NCI-H1092 (cell line): ENCODE results near the gene ZKSCAN5.

Experiments used
- DNase-seq: peaks from one replicate; lab custom pipeline; 2025; lab: John Stamatoyannopoulos, UW

ZKSCAN5 gene

GRCh38 chr7:99504603-99505323, at the start of gene ZKSCAN5:
Gene ZKSCAN5 (plus strand): TSS chr7:99504662. CDS start chr7:99506045, 1,383 bp downstream.
- DNase-seq, result peak; percentile 93

GRCh38 chr7:99455874-99456273, 48.6 kb upstream of the ZKSCAN5 start:
- DNase-seq, result no peak

GRCh38 chr7:99456288-99456687, 48.2 kb upstream of the ZKSCAN5 start:
- no peak for DNase-seq

- no peak for DNase-seq
These were observed 47.3 kb upstream of the ZKSCAN5 start for GRCh38 chr7:99457050-99457649.

- DNase-seq, result no peak
These were observed 46.6 kb upstream of the ZKSCAN5 start for GRCh38 chr7:99457650-99458493.

GRCh38 chr7:99459087-99459486, 45.4 kb upstream of the ZKSCAN5 start:
- DNase-seq, result no peak

- no peak for DNase-seq
These were observed 43.8 kb upstream of the ZKSCAN5 start for GRCh38 chr7:99460651-99461050.

GRCh38 chr7:99461221-99461620, 43.2 kb upstream of the ZKSCAN5 start:
- no peak for DNase-seq

GRCh38 chr7:99465421-99465768, 39.1 kb upstream of the ZKSCAN5 start:
- no peak for DNase-seq

GRCh38 chr7:99468336-99468918, 36.0 kb upstream of the ZKSCAN5 start:
- no peak for DNase-seq

- DNase-seq, result no peak
These were observed 34.9 kb upstream of the ZKSCAN5 start for GRCh38 chr7:99469381-99470065.

GRCh38 chr7:99472561-99473314, 31.7 kb upstream of the ZKSCAN5 start, which contains the start of gene ZNF789:
Gene ZNF789 (plus strand): TSS chr7:99472890. CDS start chr7:99476457, 3,567 bp downstream.
- peak; percentile 98 for DNase-seq

- no peak for DNase-seq
These were observed 31.2 kb upstream of the ZKSCAN5 start for GRCh38 chr7:99473315-99473596.

- no peak for DNase-seq
These were observed 28.4 kb upstream of the ZKSCAN5 start for GRCh38 chr7:99476107-99476506.

- DNase-seq, result no peak
These were observed 25.7 kb upstream of the ZKSCAN5 start for GRCh38 chr7:99478464-99479440.

- no peak for DNase-seq
These were observed 19.4 kb upstream of the ZKSCAN5 start for GRCh38 chr7:99485094-99485493.

GRCh38 chr7:99489235-99489634, 15.2 kb upstream of the ZKSCAN5 start:
- DNase-seq, result no peak

GRCh38 chr7:99490878-99491277, 13.6 kb upstream of the ZKSCAN5 start:
- DNase-seq, result no peak

GRCh38 chr7:99493823-99494222, 10.6 kb upstream of the ZKSCAN5 start:
- DNase-seq, result no peak
